NT2/D1 (cell line): ENCODE results near the gene SLC6A16.

Experiments used
- SUZ12 ChIP-seq: IDR thresholded peaks from 2 replicates; pipeline ENCODE4 v1.6.1; 2011; ENCODE audit not compliant: insufficient read length, insufficient read depth; ENCODE audit errors: extremely low read depth
- YY1 ChIP-seq: IDR thresholded peaks from 2 replicates; pipeline ENCODE4 v1.6.1; 2011; ENCODE audit not compliant: insufficient read length, insufficient read depth

DNA sequence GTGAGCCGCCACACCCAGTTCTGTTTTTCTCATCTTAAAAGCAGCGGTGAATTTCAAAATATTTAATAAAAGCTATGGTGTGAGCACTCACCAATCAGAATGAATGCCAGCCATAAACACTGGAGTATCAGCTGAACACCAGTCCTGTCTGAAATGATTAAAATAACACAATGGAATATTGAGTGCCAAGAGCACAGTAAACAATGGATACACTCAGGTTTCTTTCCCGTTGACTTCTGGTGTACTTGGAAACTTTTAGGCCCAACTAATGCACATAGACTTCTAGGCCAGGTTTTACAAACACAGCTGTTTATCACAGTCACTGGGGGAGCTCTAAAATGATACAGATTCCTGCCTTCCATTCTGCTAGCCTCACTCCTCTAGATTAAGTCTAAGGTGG, 68.3 kb downstream of the SLC6A16 start:
- TF ChIP-seq YY1: no peak
- TF ChIP-seq SUZ12: no peak
